AG04450 (cell line): ENCODE data around the gene LIF. TPM values are rescaled to one million over a fixed set of nuclear protein-coding genes. Genes with fewer than 3 reads are reported as not detected.
A peak's percentile ranks its signal among the peaks of the same experiment; 100 is the strongest.

Source experiments
- CTCF ChIA-PET: fragments of 300-600, 350-600 bp; formaldehyde crosslinking; extraction: SDS; loops from one replicate; lab custom pipeline; 2022; ENCODE audit warnings: antibody characterized with exemption, inconsistent platforms; lab: Charles Lee
- POLR2A ChIA-PET: fragments of 350-600 bp; formaldehyde crosslinking; extraction: SDS; loops from one replicate; lab custom pipeline; 2021; ENCODE audit warnings: antibody characterized with exemption, inconsistent platforms; lab: Yijun Ruan, JAX
- DNase-seq: peaks from one replicate; pipeline ENCODE4 v3.0.0-alpha.2; 2011; ENCODE audit warnings: low read depth, low spot score
- H3K27ac ChIP-seq: one replicate; pipeline ENCODE4 v1.5.1; 2012; ENCODE audit warnings: low read depth, low read length, control low read depth
- H3K27me3 ChIP-seq: one replicate; pipeline ENCODE4 v1.6.0; 2012; ENCODE audit warnings: low read length; ENCODE audit not compliant: control insufficient read depth, insufficient read depth
- H3K4me3 ChIP-seq: 2 replicates; pipeline ENCODE4 v1.5.1; 2011; ENCODE audit warnings: mild to moderate bottlenecking, low read depth, low read length, control low read depth
- H3K9me3 ChIP-seq: 2 replicates; pipeline ENCODE4 v1.5.1; 2012; ENCODE audit warnings: low read length; ENCODE audit not compliant: control insufficient read depth, insufficient read depth
- CTCF ChIP-seq: IDR thresholded peaks from 2 replicates; pipeline ENCODE4 v1.5.1; 2011; ENCODE audit warnings: low read depth, low read length, control low read depth, inconsistent platforms
- polyA plus RNA-seq: library from polyadenylated mRNA; depleted of rRNA; stranded (reverse); fragments of >200 nt; gene quantifications from 2 replicates; pipeline ENCODE4 v1.2.3, GENCODE V29; 2011

The LIF gene
- polyA plus RNA-seq, 1 experiment: 53.9 TPM

- peak overlapping the region; percentile 54 for H3K4me3 ChIP-seq
- no peaks in the 10 kb centered on the region for H3K27me3 ChIP-seq
- no peak for TF ChIP-seq CTCF
- H3K9me3 ChIP-seq: no peaks in the 10 kb centered on the region
- H3K27ac ChIP-seq: peak overlapping the region; percentile 39
- DNase-seq: no peak
- POLR2A ChIA-PET: interaction anchor here (1.0 to 3.3 kb wide), 3 partner anchors 34 to 67 kb away, joined by 3 to 19 read pairs (median 14); partner anchors contain the start of genes CCDC157, SF3A1 and TBC1D10A
- CTCF ChIA-PET: interaction anchor here (0.8 to 3.3 kb wide), 3 partner anchors 36 to 182 kb away, joined by 3 to 44 read pairs (median 34); partner anchors contain the start of genes RNF215 and TBC1D10A
Measured at GRCh38 chr22:30289980-30290313, 43.4 kb upstream of the LIF start.

- ChIA-PET POLR2A (interaction anchor here (1.0 to 3.3 kb wide), 4 partner anchors 21 to 67 kb away, joined by 3 to 19 read pairs (median 10); partner anchors contain the start of genes CCDC157, SF3A1 and TBC1D10A), CTCF (interaction anchor here (0.7 to 3.3 kb wide), 16 partner anchors 10 to 181 kb away, joined by 3 to 44 read pairs (median 9); partner anchors contain the start of genes CCDC157, RNF215, SF3A1 and TBC1D10A)
- Histone ChIP-seq H3K27ac (peak within 1 kb of the TSS; percentile 73), H3K9me3 (no peaks in the 10 kb centered on the region), H3K4me3 (peak within 1 kb of the TSS; percentile 84), H3K27me3 (no peaks in the 10 kb centered on the region)
- peak; percentile 95 for DNase-seq
- no peak for TF ChIP-seq CTCF
Measured at GRCh38 chr22:30289141-30289979, 42.8 kb upstream of the LIF start, which contains the start of gene CASTOR1. CASTOR1 (minus strand) TSS chr22:30289505; CDS start chr22:30289497, 8 bp downstream.

- H3K4me3 ChIP-seq: peak overlapping the region; percentile 84
- no peaks in the 10 kb centered on the region for H3K9me3 ChIP-seq
- POLR2A ChIA-PET: interaction anchor here (0.7 to 3.3 kb wide), 7 partner anchors 11 to 99 kb away, joined by 3 to 19 read pairs (median 6); partner anchors contain the start of genes CCDC157, RNF215, SF3A1 and TBC1D10A
- peak overlapping the region; percentile 73 for H3K27ac ChIP-seq
- CTCF ChIA-PET: interaction anchor here (0.7 to 3.3 kb wide), 41 partner anchors 9 to 284 kb away, joined by 3 to 44 read pairs (median 6); partner anchors contain the start of genes CCDC157, RNF215, SF3A1 and TBC1D10A
- no peaks in the 10 kb centered on the region for H3K27me3 ChIP-seq
- DNase-seq: no peak
- no peak for TF ChIP-seq CTCF
Measured at GRCh38 chr22:30288419-30289140, 42.0 kb upstream of the LIF start.

GRCh38 chr22:30287648-30288418 is 41.3 kb upstream of the LIF start:
- Histone ChIP-seq H3K4me3 (peak overlapping the region; percentile 84), H3K27me3 (no peaks in the 10 kb centered on the region), H3K9me3 (no peaks in the 10 kb centered on the region), H3K27ac (peak overlapping the region; percentile 73)
- DNase-seq: peak; percentile 76
- ChIA-PET POLR2A (interaction anchor here (0.7 to 3.3 kb wide), 7 partner anchors 10 to 100 kb away, joined by 3 to 19 read pairs (median 6); partner anchors contain the start of genes CCDC157, RNF215, SF3A1 and TBC1D10A), CTCF (interaction anchor here (0.6 to 3.3 kb wide), 44 partner anchors 8 to 283 kb away, joined by 3 to 44 read pairs (median 6); partner anchors contain the start of genes CCDC157, RNF215, SF3A1 and TBC1D10A)
- TF ChIP-seq CTCF: peak; percentile 55
